OCI-M2 (cell line): ENCODE data around the gene HS3ST4.

ENCODE experiments used
- DNase-seq: peaks from one replicate; lab custom pipeline; 2025; ENCODE audit not compliant: unreplicated experiment; lab: John Stamatoyannopoulos, UW

HS3ST4 gene

DNA sequence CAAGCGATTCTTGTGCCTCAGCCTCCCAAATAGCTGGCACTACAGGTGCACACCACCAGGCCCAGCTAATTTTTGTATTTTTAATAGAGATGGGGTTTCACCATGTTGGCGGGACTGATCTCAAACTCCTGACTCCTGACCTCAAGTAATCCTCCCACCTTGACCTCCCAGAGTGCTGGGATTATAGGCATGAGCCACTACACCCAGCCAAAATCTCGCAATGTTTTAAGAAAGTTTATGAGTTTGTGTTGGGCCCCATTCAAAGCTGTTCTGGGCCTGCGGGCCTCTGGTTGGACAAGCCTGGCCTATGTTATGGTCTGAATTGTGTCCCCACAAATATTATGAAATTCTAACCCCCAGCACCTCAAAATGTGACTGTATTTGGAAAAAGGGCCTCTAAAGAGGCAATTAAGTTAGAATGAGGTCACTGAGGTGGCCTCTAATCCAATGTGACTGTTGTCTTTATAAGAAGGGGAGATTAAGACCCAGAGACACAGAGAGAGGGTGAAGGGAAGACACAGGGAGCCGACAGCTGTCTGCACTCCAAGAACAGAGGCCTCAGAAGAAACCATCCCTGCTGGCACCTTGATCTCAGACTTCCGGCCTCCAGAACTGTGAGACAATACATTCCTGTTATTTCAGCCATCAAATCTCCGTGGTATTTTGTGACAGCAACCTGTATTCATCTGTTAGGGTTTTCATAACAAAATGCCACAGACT lies 469.9 kb downstream of the HS3ST4 start:
- no peak for DNase-seq

GRCh38 chr16:26169473-26169872 lies 477.7 kb downstream of the HS3ST4 start:
- no peak for DNase-seq

- DNase-seq, result no peak
These were observed 484.2 kb downstream of the HS3ST4 start for GRCh38 chr16:26175944-26176343.

DNA sequence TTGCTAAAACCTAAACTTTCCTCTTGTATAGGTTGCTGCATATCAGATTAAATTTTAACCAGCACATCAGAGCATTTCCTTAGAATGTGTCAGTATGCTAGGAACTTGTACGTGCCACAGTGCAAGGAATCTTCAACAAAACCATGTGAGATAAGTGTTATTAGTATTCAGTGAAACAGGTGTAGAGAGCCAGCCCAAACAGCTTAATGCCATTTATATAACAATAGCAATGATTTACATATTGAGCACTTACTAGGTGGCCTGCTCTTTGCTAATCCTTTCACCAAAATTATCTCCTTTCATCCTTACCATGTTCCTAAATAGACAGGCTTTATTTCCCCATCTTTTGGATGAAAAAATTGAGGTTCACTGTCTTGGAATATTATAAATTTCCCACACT lies 485.7 kb downstream of the HS3ST4 start:
- no peak for DNase-seq

DNA sequence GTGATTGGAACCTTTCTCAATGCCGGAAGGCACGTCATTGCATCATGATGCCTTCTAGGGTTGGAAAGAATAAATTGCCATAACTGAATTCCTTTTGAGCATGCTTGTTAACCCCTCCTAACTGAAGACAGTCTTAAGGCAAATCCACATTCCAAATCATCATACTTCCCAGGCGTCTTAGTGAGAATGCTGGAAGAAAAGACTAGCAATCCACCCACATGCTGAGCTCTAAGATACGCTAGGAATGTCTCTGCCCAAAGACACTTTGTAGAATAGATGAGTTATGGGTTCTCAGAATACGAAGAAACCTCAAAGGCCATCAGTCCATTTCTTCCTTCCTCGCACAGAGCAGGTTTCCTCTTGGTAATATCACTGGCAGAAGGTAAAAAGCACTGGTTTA lies 486.5 kb downstream of the HS3ST4 start:
- DNase-seq, result no peak

DNA sequence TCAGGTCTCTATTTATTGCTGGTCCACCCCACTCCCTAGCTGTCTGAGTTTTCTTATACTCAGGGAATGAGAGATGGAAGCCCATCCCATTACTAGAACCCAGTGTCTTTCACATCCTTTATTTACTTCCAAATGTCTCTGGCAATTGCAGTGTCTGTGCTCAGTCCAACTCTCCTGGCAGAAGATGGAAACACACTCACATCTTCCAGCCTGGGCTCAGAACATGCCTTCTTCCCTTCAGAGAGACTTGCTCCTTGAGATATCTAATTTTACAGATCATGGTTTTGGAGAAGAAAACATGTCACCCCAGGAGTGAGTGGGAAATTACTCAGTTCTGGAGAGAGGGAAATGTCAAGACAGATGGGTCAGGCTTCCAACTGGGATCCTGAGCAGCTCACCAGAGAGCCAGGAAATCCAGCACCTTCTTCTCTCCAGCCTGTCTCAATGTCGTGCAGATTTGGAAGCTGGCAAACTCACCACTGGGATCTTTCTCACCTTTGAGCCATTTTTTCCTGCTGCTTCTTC lies 494.4 kb downstream of the HS3ST4 start:
- DNase-seq, result no peak
